Dendritic cell treated with granulocyte-macrophage colony-stimulating factor and Interleukin-4, amounts not matched to agents 40 ng/mL and 50 ng/mL, for 4 days (primary cell): ENCODE data around the gene TYMS.
A peak's percentile ranks its signal among the peaks of the same experiment; 100 is the strongest.

Experiments used
- H3K27ac Mint-ChIP-seq: one replicate; pipeline ENCODE4 v1.8.0; 2022; ENCODE audit warnings: mild to moderate bottlenecking, mixed read lengths
- H3K27me3 Mint-ChIP-seq: one replicate; pipeline ENCODE4 v1.8.0; 2022; ENCODE audit warnings: mild to moderate bottlenecking, mixed read lengths
- H3K36me3 Mint-ChIP-seq: one replicate; pipeline ENCODE4 v1.8.0; 2022; ENCODE audit warnings: low read depth, mixed read lengths
- H3K4me1 Mint-ChIP-seq: one replicate; pipeline ENCODE4 v1.8.0; 2022; ENCODE audit warnings: low read depth, mixed read lengths
- H3K4me3 Mint-ChIP-seq: one replicate; pipeline ENCODE4 v1.8.0; 2022; ENCODE audit warnings: mild to moderate bottlenecking, moderate library complexity, mixed read lengths
- H3K9me3 Mint-ChIP-seq: one replicate; pipeline ENCODE4 v1.8.0; 2022; ENCODE audit warnings: mixed read lengths
- intact Hi-C: fragments of 100-400 bp; cut with micrococcal nuclease; formaldehyde crosslinking; loops from one replicate; pipeline ENCODE4 v1.15.0; 2022

TYMS gene

DNA sequence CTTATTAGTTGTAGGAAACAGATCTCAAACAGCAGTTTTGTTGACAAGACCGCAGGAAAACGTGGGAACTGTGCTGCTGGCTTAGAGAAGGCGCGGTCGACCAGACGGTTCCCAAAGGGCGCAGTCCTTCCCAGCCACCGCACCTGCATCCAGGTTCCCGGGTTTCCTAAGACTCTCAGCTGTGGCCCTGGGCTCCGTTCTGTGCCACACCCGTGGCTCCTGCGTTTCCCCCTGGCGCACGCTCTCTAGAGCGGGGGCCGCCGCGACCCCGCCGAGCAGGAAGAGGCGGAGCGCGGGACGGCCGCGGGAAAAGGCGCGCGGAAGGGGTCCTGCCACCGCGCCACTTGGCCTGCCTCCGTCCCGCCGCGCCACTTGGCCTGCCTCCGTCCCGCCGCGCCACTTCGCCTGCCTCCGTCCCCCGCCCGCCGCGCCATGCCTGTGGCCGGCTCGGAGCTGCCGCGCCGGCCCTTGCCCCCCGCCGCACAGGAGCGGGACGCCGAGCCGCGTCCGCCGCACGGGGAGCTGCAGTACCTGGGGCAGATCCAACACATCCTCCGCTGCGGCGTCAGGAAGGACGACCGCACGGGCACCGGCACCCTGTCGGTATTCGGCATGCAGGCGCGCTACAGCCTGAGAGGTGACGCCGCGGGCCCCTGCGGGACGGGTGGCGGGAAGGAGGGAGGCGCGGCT lies at the start of gene TYMS:
TYMS (plus strand) TSS at position 343 of the 690 bp plus-strand sequence; CDS start at position 433, 90 bp downstream.
- peak within 1 kb of the TSS; percentile 78 for H3K4me3 Mint-ChIP-seq
- H3K36me3 Mint-ChIP-seq = no peaks in the 10 kb centered on the region
- H3K4me1 Mint-ChIP-seq = peaks cover 7% of the 10 kb centered on the region
- peaks cover 33% of the 10 kb centered on the region for H3K27me3 Mint-ChIP-seq
- no peaks in the 10 kb centered on the region for H3K9me3 Mint-ChIP-seq
- intact Hi-C loops = no loop called here
- H3K27ac Mint-ChIP-seq = no peak within 1 kb of the TSS

DNA sequence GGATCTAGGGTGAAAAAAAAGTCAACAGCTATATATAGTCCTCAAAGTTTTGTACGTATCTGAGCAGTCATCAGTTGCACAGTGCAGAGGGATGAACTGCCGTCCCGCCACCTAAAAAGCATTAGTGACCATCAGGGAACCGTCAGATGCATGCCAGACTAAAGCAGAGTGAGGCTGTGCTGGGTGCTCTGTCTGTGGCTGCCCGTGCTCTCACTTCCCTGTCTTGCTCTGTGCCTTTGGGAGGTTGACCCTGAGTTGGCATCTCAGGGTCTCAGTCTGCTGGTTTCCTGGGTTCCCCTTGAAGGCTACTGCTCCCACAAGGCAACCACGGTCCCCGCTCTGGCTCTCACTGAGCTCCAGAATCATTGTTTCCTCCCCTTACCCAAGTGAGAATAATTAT lies 49.5 kb upstream of the TYMS start:
- Mint-ChIP-seq H3K9me3 (no peaks in the 10 kb centered on the region), H3K4me1 (peaks cover 20% of the 10 kb centered on the region), H3K27ac (peak overlapping the region; percentile 60), H3K36me3 (no peaks in the 10 kb centered on the region), H3K4me3 (no peak overlapping the region), H3K27me3 (peaks cover 20% of the 10 kb centered on the region)
- intact Hi-C loops = no loop called here

DNA sequence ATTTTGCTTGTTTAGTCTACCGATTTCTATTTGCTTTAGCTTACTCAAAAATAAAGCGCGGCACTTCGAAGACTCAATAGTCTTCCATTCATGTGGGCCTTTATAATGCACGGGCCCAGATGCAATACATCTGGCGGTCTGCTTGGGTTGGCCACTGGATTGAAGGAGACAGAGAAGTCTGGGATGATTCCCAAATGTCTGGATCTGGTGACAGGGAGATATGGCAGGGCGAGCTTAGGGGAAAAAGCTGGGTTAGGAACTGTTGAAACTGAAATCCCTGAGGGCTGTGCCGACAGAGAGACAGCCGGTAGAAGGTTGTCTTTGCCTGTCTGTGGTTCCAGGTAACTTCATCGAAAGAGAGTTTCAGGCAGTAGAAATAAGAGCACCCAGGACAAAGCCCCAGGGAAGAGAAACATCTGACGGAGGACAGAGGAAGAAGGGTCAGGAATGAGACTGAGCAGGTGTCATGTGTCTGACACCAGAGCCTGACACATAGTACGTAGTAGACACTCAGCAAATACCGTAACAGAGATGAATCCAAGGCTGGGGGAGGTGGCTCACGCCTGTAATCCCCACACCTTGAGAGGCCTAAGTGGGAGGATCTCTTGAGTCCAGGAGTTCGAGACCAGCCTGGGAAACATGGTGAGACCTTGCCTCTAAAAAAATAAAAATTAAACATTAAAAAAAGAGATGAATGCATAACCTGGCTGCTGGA lies 47.1 kb upstream of the TYMS start:
- H3K9me3 Mint-ChIP-seq = no peaks in the 10 kb centered on the region
- H3K36me3 Mint-ChIP-seq = no peaks in the 10 kb centered on the region
- H3K27me3 Mint-ChIP-seq = peaks cover 14% of the 10 kb centered on the region
- H3K4me3 Mint-ChIP-seq = no peak overlapping the region
- intact Hi-C loops = loop anchor here (10.0 kb wide), 1 partner anchor 196 kb away; no protein-coding TSS in a partner anchor
- H3K4me1 Mint-ChIP-seq = peaks cover 32% of the 10 kb centered on the region
- H3K27ac Mint-ChIP-seq = peak overlapping the region; percentile 20

DNA sequence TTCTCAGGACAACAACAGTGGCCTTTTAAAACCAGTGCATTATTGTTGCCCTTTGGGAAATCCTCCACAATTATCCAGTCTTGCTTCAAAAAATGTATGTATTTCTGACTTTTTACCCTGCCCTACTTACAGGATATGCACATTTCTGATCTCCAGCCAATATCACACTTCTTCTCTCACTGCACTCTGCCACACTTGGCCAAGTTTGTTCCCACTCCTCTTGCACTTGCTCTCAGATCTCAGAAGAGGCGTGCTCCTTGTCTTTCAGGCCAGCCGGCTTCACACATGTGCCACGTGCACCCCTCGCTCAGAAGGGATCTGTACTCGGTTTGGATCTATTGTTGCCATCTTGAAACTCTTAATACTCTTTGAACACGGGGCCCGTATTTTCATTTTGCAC lies 45.3 kb upstream of the TYMS start:
- Mint-ChIP-seq H3K27me3 (peaks cover 2% of the 10 kb centered on the region), H3K4me3 (no peak overlapping the region), H3K36me3 (no peaks in the 10 kb centered on the region), H3K9me3 (no peaks in the 10 kb centered on the region), H3K27ac (no peak overlapping the region), H3K4me1 (peaks cover 44% of the 10 kb centered on the region)
- intact Hi-C loops = loop anchor here (10.0 kb wide), 1 partner anchor 197 kb away; no protein-coding TSS in a partner anchor

DNA sequence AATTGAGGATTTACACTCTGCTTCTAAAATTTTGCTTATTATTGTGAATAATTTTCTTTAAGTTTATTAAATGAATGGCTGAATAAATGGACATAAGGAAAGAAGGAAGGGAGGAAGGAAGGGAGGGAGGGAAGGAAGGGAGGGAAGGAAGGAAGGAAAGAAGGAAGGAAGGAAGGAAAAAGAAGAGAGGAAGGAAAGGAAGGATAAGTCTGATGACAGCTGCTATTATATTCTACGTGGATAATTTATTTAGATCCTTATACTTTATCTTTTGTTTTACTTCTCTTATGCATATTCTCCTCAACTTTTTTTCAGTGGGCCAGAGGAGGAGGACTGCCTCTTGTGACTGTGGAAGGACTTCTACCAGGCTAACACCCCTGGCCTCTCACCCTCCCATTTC lies 43.3 kb upstream of the TYMS start:
- Mint-ChIP-seq H3K27me3 (peaks cover 7% of the 10 kb centered on the region), H3K4me3 (no peak overlapping the region), H3K9me3 (no peaks in the 10 kb centered on the region), H3K4me1 (peaks cover 34% of the 10 kb centered on the region), H3K36me3 (no peaks in the 10 kb centered on the region), H3K27ac (peak overlapping the region; percentile 91)
- intact Hi-C loops = loop anchor here (1.0 to 10.0 kb wide), 2 partner anchors 17 to 199 kb away; no protein-coding TSS in a partner anchor

DNA sequence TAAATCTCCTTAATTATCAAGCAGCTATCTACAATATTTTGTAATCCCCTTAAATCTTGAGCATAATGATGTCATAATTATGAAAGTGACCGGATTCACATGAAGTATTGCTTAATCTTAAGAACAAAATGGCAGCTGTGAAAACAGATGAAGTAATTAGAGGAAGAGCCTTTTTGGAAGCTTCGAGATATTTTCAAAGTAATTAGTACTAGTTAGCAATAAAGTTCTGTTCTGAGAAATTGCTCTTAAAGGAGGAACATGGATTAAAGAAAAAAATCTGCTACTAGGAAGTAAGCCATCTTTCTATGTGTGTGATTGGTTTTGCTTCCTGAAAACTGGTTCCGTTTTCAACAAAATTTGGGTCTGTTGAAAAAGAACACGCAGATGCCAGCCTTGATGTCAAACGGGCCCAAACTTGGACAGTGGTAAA lies 42.3 kb upstream of the TYMS start:
- Mint-ChIP-seq H3K9me3 (no peaks in the 10 kb centered on the region), H3K4me1 (peaks cover 34% of the 10 kb centered on the region), H3K36me3 (no peaks in the 10 kb centered on the region), H3K27ac (peak overlapping the region; percentile 91), H3K27me3 (peaks cover 13% of the 10 kb centered on the region), H3K4me3 (no peak overlapping the region)
- intact Hi-C loops = loop anchor here (5.0 to 10.0 kb wide), 2 partner anchors 118 to 200 kb away; no protein-coding TSS in a partner anchor

DNA sequence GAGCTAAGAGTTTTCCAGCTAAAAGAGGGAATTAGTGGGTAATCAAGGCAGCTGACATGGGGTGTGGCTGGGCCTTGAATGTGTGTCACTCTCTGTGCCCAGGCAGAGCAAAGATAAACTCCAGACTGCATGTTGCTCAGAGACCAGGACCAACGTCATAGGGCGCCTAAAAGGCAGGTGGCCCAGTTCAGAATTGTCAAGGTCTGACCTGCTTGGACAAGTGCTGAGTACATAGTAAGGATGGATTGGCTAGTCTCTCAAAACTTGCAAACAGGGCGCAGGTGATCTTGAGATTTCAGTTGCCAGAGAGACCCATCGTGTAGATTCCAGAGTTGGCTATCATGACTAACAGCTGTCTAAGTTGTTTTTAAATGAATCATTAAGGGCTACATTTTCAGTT lies 41.7 kb upstream of the TYMS start:
- peaks cover 34% of the 10 kb centered on the region for H3K4me1 Mint-ChIP-seq
- intact Hi-C loops = loop anchor here (1.0 to 10.0 kb wide), 4 partner anchors 118 to 347 kb away; partner anchors contain the start of gene THOC1
- no peaks in the 10 kb centered on the region for H3K9me3 Mint-ChIP-seq
- no peak overlapping the region for H3K4me3 Mint-ChIP-seq
- H3K36me3 Mint-ChIP-seq = no peaks in the 10 kb centered on the region
- H3K27ac Mint-ChIP-seq = peak overlapping the region; percentile 91
- peaks cover 13% of the 10 kb centered on the region for H3K27me3 Mint-ChIP-seq

DNA sequence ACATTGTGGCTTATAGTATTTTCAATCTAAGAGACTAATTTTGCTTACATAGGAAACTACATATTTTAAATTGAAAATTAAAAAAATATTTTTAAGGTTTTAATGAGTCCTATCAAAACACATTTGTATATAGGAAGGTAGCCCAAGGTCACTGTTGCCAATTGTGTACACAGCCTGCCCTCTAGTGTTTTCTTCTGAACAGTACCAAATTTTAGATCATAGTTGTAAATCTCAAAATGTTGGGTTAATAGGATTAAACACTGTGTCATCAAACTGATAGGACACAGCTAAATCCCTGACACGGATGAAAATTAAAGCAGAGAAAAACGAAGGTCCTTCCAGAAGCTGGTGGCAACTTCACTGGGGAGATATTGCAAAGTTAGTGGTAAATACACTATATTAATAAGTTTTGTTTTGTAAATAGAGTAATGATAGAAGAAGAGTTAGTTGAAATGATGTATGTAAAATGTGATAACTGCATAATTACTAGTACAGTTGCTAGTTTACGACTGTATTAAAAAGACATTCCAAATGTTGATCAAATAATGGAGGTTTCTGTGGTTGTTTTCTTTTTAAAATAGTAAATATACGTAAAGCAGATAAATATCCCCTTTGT lies 41.0 kb upstream of the TYMS start:
- intact Hi-C loops = loop anchor here (1.0 to 10.0 kb wide), 4 partner anchors 119 to 348 kb away; partner anchors contain the start of gene THOC1
- H3K9me3 Mint-ChIP-seq = no peaks in the 10 kb centered on the region
- H3K27ac Mint-ChIP-seq = no peak overlapping the region
- H3K4me3 Mint-ChIP-seq = no peak overlapping the region
- no peaks in the 10 kb centered on the region for H3K36me3 Mint-ChIP-seq
- H3K27me3 Mint-ChIP-seq = peaks cover 15% of the 10 kb centered on the region
- H3K4me1 Mint-ChIP-seq = peaks cover 34% of the 10 kb centered on the region

DNA sequence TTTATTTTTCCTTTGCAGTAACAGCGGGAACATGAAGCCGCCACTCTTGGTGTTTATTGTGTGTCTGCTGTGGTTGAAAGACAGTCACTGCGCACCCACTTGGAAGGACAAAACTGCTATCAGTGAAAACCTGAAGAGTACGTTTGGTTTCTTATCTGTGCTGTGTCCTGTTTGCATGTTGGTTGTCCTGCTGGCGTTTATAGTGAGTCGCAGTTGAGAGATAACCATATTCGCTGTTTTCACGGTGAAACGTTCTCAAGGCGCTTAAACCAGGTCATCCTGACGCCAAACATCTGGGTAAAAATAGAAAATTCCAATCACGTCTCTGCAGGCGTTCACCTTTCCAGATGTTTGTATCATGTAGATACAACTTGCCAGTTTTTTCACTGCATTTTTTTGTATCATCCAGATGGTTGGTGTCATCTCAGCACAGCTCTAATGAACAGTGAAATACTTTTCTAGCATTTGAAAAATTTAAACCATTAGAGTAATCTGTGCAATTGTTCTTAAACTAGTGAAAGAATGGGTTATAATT lies 39.4 kb upstream of the TYMS start:
- peaks cover 25% of the 10 kb centered on the region for H3K4me1 Mint-ChIP-seq
- H3K4me3 Mint-ChIP-seq = no peak overlapping the region
- H3K36me3 Mint-ChIP-seq = no peaks in the 10 kb centered on the region
- H3K27me3 Mint-ChIP-seq = peaks cover 19% of the 10 kb centered on the region
- H3K9me3 Mint-ChIP-seq = no peaks in the 10 kb centered on the region
- intact Hi-C loops = loop anchor here (5.0 to 10.0 kb wide), 2 partner anchors 121 to 203 kb away; no protein-coding TSS in a partner anchor
- H3K27ac Mint-ChIP-seq = no peak overlapping the region

DNA sequence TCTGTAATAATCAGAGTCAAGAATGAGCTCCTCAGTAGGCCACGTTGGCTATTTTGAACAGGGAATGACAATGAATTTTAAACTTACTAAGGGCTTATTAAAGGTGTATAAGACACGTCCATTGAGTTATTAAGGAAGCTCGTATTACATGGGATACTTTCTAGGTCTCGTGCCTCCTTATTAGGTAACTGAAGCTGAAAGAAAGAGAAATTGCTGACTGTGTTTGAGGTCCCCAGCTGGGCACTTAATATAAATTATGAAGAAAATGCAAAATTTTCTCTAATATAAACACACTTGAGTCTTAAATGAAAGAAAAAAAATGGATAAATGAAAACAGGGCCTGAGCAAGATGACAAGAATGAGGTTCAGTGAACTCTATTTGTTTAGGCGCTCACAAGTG lies 38.8 kb upstream of the TYMS start:
- Mint-ChIP-seq H3K4me3 (no peak overlapping the region), H3K27me3 (peaks cover 23% of the 10 kb centered on the region), H3K27ac (no peak overlapping the region), H3K4me1 (peaks cover 25% of the 10 kb centered on the region), H3K36me3 (no peaks in the 10 kb centered on the region), H3K9me3 (no peaks in the 10 kb centered on the region)
- intact Hi-C loops = loop anchor here (5.0 to 10.0 kb wide), 2 partner anchors 121 to 204 kb away; no protein-coding TSS in a partner anchor

DNA sequence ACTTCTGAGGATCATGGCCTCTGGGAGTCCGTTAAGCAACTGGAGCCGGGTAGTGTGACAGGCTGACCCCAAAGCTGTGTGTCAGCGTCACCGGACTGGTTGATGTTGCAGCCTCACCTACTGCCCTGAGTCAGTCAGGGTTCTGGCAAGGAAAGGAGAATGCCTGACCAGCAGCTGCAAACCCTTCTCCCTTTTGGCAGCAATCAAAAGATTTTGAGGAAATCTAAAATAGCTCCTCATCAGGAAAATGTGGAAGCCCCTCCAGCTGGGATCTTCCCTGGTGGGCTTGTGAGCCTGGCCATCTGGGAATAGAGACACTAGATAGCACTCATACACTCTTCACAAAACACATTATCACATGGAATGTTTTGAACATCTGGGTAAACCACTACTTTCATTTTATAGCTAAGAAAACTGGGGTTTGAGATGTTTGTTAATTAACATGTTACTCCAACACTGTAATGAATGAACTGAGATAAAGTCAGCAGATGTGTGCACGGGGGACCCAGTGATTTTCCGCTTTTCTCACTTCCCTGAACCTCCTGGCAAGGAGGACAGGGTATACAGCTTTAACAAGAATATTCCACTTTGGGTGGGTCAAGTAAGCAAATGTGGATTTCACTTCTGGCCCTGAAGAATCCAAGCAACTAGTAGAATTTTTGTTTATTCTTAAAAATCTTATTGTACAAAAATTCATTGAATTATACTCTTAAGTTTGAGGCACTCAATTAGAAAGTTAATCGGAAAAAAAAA lies 36.0 kb upstream of the TYMS start:
- Mint-ChIP-seq H3K4me3 (no peak overlapping the region), H3K4me1 (peaks cover 2% of the 10 kb centered on the region), H3K27ac (no peak overlapping the region), H3K27me3 (peaks cover 33% of the 10 kb centered on the region), H3K9me3 (no peaks in the 10 kb centered on the region), H3K36me3 (no peaks in the 10 kb centered on the region)
- intact Hi-C loops = loop anchor here (5.0 kb wide), 1 partner anchor 91 kb away; the partner anchor contains the start of gene ENOSF1

DNA sequence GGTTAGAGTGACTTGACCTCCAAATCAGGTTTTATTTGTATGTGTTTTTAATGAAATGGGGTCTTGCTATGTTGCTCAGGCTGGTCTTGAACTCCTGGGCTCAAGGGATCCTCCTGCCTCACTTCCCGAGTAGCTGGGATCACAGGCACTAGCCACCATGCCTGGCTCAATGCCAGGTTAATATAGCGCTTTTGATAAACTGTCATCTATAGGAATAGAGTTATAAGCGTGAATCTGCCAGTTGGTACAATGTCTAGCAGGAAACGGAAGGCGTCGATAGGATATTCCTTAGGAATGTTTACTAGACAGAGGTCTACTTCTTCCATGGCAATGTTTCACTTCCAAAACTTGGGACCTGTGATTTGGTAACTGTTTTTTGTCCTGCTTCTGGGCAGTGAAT lies 35.2 kb upstream of the TYMS start:
- H3K4me1 Mint-ChIP-seq = no peaks in the 10 kb centered on the region
- H3K36me3 Mint-ChIP-seq = no peaks in the 10 kb centered on the region
- peaks cover 34% of the 10 kb centered on the region for H3K27me3 Mint-ChIP-seq
- intact Hi-C loops = loop anchor here (5.0 kb wide), 1 partner anchor 90 kb away; the partner anchor contains the start of gene ENOSF1
- no peak overlapping the region for H3K27ac Mint-ChIP-seq
- H3K9me3 Mint-ChIP-seq = no peaks in the 10 kb centered on the region
- no peak overlapping the region for H3K4me3 Mint-ChIP-seq
